Stomach (tissue), 9 donors: Measurements from ENCODE around the gene U2AF1L4. TPM values are rescaled to one million over a fixed set of nuclear protein-coding genes. Genes with fewer than 3 reads are reported as not detected.

Experiments used
- DNase-seq, 2 donors: peaks; one replicate each; pipeline versions ENCODE4 v3.0.0 to v3.0.0-alpha.2; 2013 to 2019
- H3K27ac ChIP-seq, 5 donors: fragments of 200-600 bp in 4 of 5; sonication (generic) in 4 of 5; one replicate each; pipeline ENCODE4 v1.5.1; 2013 to 2019; ENCODE audit warnings: mild to moderate bottlenecking in 1 of 5, moderate library complexity in 1 of 5
- H3K27me3 ChIP-seq, 3 donors: fragments of 200-600 bp; sonication (generic); one replicate each; pipeline ENCODE4 v1.5.1; 2017 to 2019; ENCODE audit warnings: mixed run types in 1 of 3
- H3K36me3 ChIP-seq, 4 donors: fragments of 200-600 bp; sonication (generic); 1 replicate in 3 of 4; 2 replicates in 1 of 4; pipeline ENCODE4 v1.5.1; 2016 to 2019
- H3K4me1 ChIP-seq, 4 donors: fragments of 200-600 bp; sonication (generic); one replicate each; pipeline ENCODE4 v1.5.1; 2016 to 2019
- H3K4me3 ChIP-seq, 4 donors: fragments of 200-600 bp; sonication (generic) in 3 of 4; one replicate each; pipeline ENCODE4 v1.5.1; 2016 to 2019; ENCODE audit warnings: mild to moderate bottlenecking in 1 of 4
- H3K9me3 ChIP-seq, 4 donors: fragments of 200-600 bp; sonication (generic); one replicate each; pipeline ENCODE4 v1.5.1; 2016 to 2019
- CTCF ChIP-seq, 7 experiments: fragments of 450-650 bp in 4 of 7; fragments of 200-600 bp in 3 of 7; sonication (generic) in 3 of 7; IDR thresholded peaks; one replicate each; pipeline ENCODE4 v1.5.1; 2016 to 2019; ENCODE audit warnings: antibody characterized with exemption in 7 of 7, control low read depth in 2 of 7, mild to moderate bottlenecking in 1 of 7
- EP300 ChIP-seq: sonication (generic); formaldehyde crosslinking; IDR thresholded peaks from one replicate; pipeline ENCODE4 v1.6.1; 2017; ENCODE audit warnings: antibody characterized with exemption
- POLR2A ChIP-seq, 4 donors: fragments of 450-650 bp; IDR thresholded peaks; one replicate each; pipeline ENCODE4 v1.6.1; 2016; ENCODE audit warnings: antibody characterized with exemption in 4 of 4, control low read depth in 2 of 4, mild to moderate bottlenecking in 1 of 4, moderate library complexity in 1 of 4
- POLR2AphosphoS5 ChIP-seq, 3 donors: sonication (generic); formaldehyde crosslinking; IDR thresholded peaks; one replicate each; pipeline ENCODE4 v1.6.1; 2016; ENCODE audit warnings: antibody characterized with exemption in 3 of 3
- WGBS, 5 donors: extraction: QIAGEN DNeasy Blood & Tissue Kit in 3 of 5; methylation state at CpG; one replicate each; pipeline versions ENCODE4 v1.1.5 to v1.1.7; 2013 to 2018; 5-methylcytosine and 5-hydroxymethylcytosine counted together
- intact Hi-C: fragments of 100-400 bp; cut with DNase I; formaldehyde crosslinking; loops from one replicate; pipeline ENCODE4 v1.15.1; 2023; ENCODE audit warnings: low total_unique reads
- polyA plus RNA-seq, 3 donors: library from polyadenylated mRNA; stranded (reverse); fragments of 200-250 nt; gene quantifications; one replicate each; pipeline ENCODE4 v1.2.3, GENCODE V29; 2013
- total RNA-seq, 5 donors: library from RNA; depleted of rRNA; stranded (reverse); fragments of >200 nt; gene quantifications; one replicate each; pipeline versions ENCODE4 v1.1.0 to v1.2.3, GENCODE V29; 2014 to 2016
- donor health status: healthy with polysubstance abuse.
- donor health status: Bipolar disorder and iron deficiency.
- donor health status: healthy.

Gene U2AF1L4
- total and polyA plus RNA-seq, 8 donors, result 11.4 to 98.0 (median 48.9) TPM

DNA sequence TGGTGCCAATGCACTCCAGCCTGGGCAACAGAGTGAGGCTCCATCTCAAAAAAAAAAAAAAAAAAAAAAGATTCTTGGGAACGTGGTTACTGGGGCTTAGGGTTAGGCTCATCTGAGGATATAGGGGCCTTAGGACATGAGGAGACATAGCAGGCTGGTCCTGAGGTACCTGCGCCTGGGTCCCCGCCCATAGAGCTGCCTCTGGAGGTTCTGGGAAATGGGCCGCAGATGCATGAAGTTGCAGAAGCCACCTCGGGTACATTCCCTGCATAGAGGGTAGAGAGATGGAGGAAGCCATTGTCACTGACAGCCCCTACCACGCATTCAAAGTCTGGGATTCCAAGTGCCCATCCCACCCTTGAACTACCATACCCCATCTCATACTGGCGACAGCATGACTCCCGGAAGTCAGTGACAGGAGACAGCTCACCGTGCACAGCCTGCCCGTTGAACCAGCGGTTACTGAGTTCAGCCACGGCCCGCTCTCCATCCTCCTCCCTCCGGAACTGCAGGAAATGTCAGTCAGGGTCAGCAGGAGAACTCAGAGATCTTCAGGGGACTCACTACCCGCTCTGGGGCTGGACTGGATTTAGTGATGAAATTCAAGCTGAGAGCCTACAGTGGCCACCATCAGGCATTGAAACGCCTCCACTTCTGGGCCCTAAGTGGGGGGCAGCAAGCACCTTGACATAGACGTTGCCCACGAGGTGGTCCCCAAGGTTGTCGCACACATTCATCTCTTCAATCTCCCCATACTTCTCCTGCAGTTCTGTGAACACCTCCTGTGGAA lies 1.4 kb downstream of the U2AF1L4 start:
- peaks cover under 1 to 15% (median 13%) of the 10 kb centered on the region in 4 donors for H3K36me3 ChIP-seq
- peak overlapping the region; percentile 82 to 96 (median 87) for H3K4me3 ChIP-seq
- no peaks in the 10 kb centered on the region for H3K27me3 ChIP-seq
- WGBS, 5 donors, result 82 to 94% (median 90%) methylated on average over 11 to 19 of the region's 19 CpGs
- DNase-seq, result no peak
- H3K9me3 ChIP-seq, result no peaks in the 10 kb centered on the region
- TF ChIP-seq EP300 (no peak), CTCF (IDR thresholded peaks at IDR 0.05) (no peak)
- intact Hi-C loops, result no loop called here
- peaks cover 36 to 74% (median 57%) of the 10 kb centered on the region in 4 donors for H3K4me1 ChIP-seq
- peak overlapping the region in 4 of 5 donors; percentile 99 to 100 (median 100) for H3K27ac ChIP-seq

- TF ChIP-seq CTCF (IDR thresholded peaks at IDR 0.05), result no peak
- no peak for TF ChIP-seq EP300
- no peak for TF ChIP-seq POLR2A (IDR thresholded peaks at IDR 0.05)
- TF ChIP-seq POLR2AphosphoS5 (IDR thresholded peaks at IDR 0.05), result no peak
- no peaks in the 10 kb centered on the region for H3K9me3 ChIP-seq
- intact Hi-C loops, result no loop called here
- WGBS, 5 donors, result 57 to 82% (median 75%) methylated on average over 9 of the region's 9 CpGs
- peak within 1 kb of the TSS; percentile 35 to 93 (median 91) for H3K27ac ChIP-seq
- peaks cover 31 to 64% (median 47%) of the 10 kb centered on the region in 4 donors for H3K4me1 ChIP-seq
- DNase-seq, result peak; percentile 44 to 66
- no peaks in the 10 kb centered on the region for H3K27me3 ChIP-seq
- peak within 1 kb of the TSS; percentile 51 to 68 (median 60) for H3K4me3 ChIP-seq
- H3K36me3 ChIP-seq, result peaks cover 17 to 32% (median 29%) of the 10 kb centered on the region in 4 donors
Observed at GRCh38 chr19:35742121-35742724, 3.0 kb downstream of the U2AF1L4 start, which contains the start of gene IGFLR1. IGFLR1 (minus strand) TSS chr19:35742452; CDS start chr19:35741180, 1,272 bp downstream.

DNA sequence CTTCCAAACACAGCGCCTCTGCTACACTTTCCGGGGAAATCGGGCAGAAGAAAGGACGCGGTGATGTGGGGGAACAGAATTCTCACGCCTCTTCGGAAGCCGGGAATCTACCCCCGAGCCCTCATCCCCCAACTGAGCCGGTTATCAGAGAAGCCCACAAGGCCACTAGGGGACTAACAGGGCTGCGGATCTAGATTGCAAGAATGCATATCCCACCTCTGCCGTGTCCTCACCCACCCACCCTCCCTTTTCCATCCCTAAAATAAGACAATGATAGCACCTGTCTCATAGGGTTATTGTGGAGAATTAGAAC lies 4.1 kb downstream of the U2AF1L4 start:
- intact Hi-C loops, result no loop called here
- H3K27ac ChIP-seq, result peak overlapping the region; percentile 81 to 93 (median 91)
- TF ChIP-seq POLR2AphosphoS5 (IDR thresholded peaks at IDR 0.05), result no peak
- no peak for TF ChIP-seq CTCF (IDR thresholded peaks at IDR 0.05)
- TF ChIP-seq EP300, result no peak
- TF ChIP-seq POLR2A (IDR thresholded peaks at IDR 0.05), result no peak
- H3K27me3 ChIP-seq, result no peaks in the 10 kb centered on the region
- no peak for DNase-seq
- peaks cover 27 to 56% (median 39%) of the 10 kb centered on the region in 4 donors for H3K4me1 ChIP-seq
- peak overlapping the region; percentile 51 to 68 (median 60) for H3K4me3 ChIP-seq
- 2 to 9% (median 3%) methylated on average over 12 of the region's 12 CpGs for WGBS, 5 donors
- no peaks in the 10 kb centered on the region for H3K9me3 ChIP-seq
- peaks cover 25 to 42% (median 39%) of the 10 kb centered on the region in 4 donors for H3K36me3 ChIP-seq

GRCh38 chr19:35740423-35741202 lies 4.6 kb downstream of the U2AF1L4 start:
- DNase-seq, result peak; percentile 98 to 99
- peaks cover 28 to 48% (median 45%) of the 10 kb centered on the region in 4 donors for H3K36me3 ChIP-seq
- H3K4me1 ChIP-seq, result peaks cover 23 to 51% (median 34%) of the 10 kb centered on the region in 4 donors
- no peaks in the 10 kb centered on the region for H3K27me3 ChIP-seq
- no peaks in the 10 kb centered on the region for H3K9me3 ChIP-seq
- 0 to 2% (median 1%) methylated on average over 41 to 63 of the region's 63 CpGs for WGBS, 5 donors
- intact Hi-C loops, result no loop called here
- TF ChIP-seq EP300, result peak; percentile 80
- peak in 1 of 7 experiments; percentile 9 for TF ChIP-seq CTCF (IDR thresholded peaks at IDR 0.05)
- TF ChIP-seq POLR2A (IDR thresholded peaks at IDR 0.05), result no peak
- peak; percentile 46 to 79 (median 66) for TF ChIP-seq POLR2AphosphoS5 (IDR thresholded peaks at IDR 0.05)
- H3K27ac ChIP-seq, result peak overlapping the region; percentile 81 to 93 (median 91)
- H3K4me3 ChIP-seq, result peak overlapping the region; percentile 51 to 68 (median 60)
